Measurements from ENCODE around the gene PSMD13. TPM values are rescaled to one million over a fixed set of nuclear protein-coding genes. Genes with fewer than 3 reads are reported as not detected.

Gene PSMD13
- total RNA-seq, 1 experiment from 2014 or later, result 179 TPM

GRCh38 chr11:272931-273198 is 36.1 kb downstream of the PSMD13 start:
- intact Hi-C loops (cut with micrococcal nuclease), result no loop called here
- ChIA-PET CTCF (no interaction called here), RAD21 (ENCODE audit: low non-redundant PET in 1 of 2, low total read pairs in 2 of 2, uncharacterized antibody in 2 of 2, unreplicated experiment in 2 of 2) (no interaction called here), POLR2A (no interaction called here)
- TF ChIP-seq ELF1 (IDR thresholded peaks at IDR 0.05; ENCODE audit: borderline replicate concordance, low read depth) (no peak), SRF (IDR thresholded peaks at IDR 0.05; ENCODE audit: low read depth) (no peak), ZNF274 (IDR thresholded peaks at IDR 0.05; ENCODE audit: low read depth, low read length) (no peak), CBX3 (IDR thresholded peaks at IDR 0.05; ENCODE audit: low read depth) (no peak), JUND (IDR thresholded peaks at IDR 0.05) (no peak), EZH2phosphoT487 (IDR thresholded peaks at IDR 0.05; ENCODE audit: borderline replicate concordance) (no peak), SIN3A (IDR thresholded peaks at IDR 0.05; ENCODE audit: low read depth) (no peak)
- TF ChIP-seq, protein P1, sequence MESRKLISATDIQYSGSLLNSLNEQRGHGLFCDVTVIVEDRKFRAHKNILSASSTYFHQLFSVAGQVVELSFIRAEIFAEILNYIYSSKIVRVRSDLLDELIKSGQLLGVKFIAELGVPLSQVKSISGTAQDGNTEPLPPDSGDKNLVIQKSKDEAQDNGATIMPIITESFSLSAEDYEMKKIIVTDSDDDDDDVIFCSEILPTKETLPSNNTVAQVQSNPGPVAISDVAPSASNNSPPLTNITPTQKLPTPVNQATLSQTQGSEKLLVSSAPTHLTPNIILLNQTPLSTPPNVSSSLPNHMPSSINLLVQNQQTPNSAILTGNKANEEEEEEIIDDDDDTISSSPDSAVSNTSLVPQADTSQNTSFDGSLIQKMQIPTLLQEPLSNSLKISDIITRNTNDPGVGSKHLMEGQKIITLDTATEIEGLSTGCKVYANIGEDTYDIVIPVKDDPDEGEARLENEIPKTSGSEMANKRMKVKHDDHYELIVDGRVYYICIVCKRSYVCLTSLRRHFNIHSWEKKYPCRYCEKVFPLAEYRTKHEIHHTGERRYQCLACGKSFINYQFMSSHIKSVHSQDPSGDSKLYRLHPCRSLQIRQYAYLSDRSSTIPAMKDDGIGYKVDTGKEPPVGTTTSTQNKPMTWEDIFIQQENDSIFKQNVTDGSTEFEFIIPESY (IDR thresholded peaks at IDR 0.05; ENCODE audit: extremely low read depth, insufficient replicate concordance, low read length), result no peak
- TF ChIP-seq, protein P2, sequence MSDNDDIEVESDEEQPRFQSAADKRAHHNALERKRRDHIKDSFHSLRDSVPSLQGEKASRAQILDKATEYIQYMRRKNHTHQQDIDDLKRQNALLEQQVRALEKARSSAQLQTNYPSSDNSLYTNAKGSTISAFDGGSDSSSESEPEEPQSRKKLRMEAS (IDR thresholded peaks at IDR 0.05), result no peak
- Histone ChIP-seq H4K20me1 (ENCODE audit: insufficient read depth) (no peaks in the 10 kb centered on the region), H3K36me3 (ENCODE audit: control insufficient read depth in 1 of 2, insufficient read depth in 2 of 2, low read length in 2 of 2) (no peaks in the 10 kb centered on the region), H3K4me2 (ENCODE audit: low read length) (no peak overlapping the region), H2AFZ (ENCODE audit: low read depth, low read length, poor library complexity, severe bottlenecking) (no peak overlapping the region), H3K4me1 (ENCODE audit: control insufficient read depth in 1 of 2, insufficient read depth in 2 of 2, low read length in 2 of 2) (peaks cover 0 to under 1% of the 10 kb centered on the region in 2 experiments; a peak in 1 of 4 replicates), H3K9ac (ENCODE audit: low read length) (no peak overlapping the region), H3K9me2 (ENCODE audit: insufficient read depth) (no peaks in the 10 kb centered on the region), H3K79me2 (ENCODE audit: insufficient read depth, low read length) (no peaks in the 10 kb centered on the region), H3K9me3 (ENCODE audit: control insufficient read depth in 1 of 2, insufficient read depth in 1 of 2, low read depth in 1 of 2, low read length in 2 of 2) (no peaks in the 10 kb centered on the region), H3K4me3 (replicated peaks in 1 of 2; ENCODE audit: low read depth in 1 of 2, low read length in 2 of 2) (no peak overlapping the region), H3K27me3 (ENCODE audit: insufficient read depth, low read length) (no peaks in the 10 kb centered on the region), H3K27ac (ENCODE audit: low read depth, low read length) (no peak overlapping the region)
- DNase-seq (ENCODE audit: low read depth, low spot score), result no peak
- BruUV-seq (replicated peaks), result no TSS peak
- ATAC-seq, result no peak

DNA sequence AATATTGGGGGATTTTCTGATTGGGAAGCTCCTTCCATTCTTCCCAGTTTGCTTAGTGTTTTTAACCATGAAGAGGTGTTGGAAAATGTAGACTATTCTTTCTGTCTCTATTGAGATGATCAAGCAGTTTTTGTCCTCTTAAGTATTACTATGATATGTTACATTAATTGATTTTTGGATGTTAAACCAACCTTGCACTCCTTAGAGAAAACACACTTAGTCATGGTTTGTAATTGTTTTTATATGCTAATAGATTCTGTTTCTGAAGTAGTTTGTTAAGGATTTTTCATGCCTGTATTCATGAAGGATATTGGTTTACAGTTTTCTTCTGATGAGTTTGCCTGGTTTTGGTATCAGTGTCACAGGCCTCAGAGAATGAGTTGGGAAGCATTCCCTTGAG is 39.4 kb downstream of the PSMD13 start:
- H4K20me1 ChIP-seq (ENCODE audit: insufficient read depth), result no peaks in the 10 kb centered on the region
- no TSS peak for BruUV-seq (replicated peaks)
- H2AFZ ChIP-seq (ENCODE audit: low read depth, low read length, poor library complexity, severe bottlenecking), result no peak overlapping the region
- H3K9me3 ChIP-seq (ENCODE audit: control insufficient read depth in 1 of 2, insufficient read depth in 1 of 2, low read depth in 1 of 2, low read length in 2 of 2), result no peaks in the 10 kb centered on the region
- no peak for DNase-seq (ENCODE audit: low read depth, low spot score)
- H3K9me2 ChIP-seq (ENCODE audit: insufficient read depth), result no peaks in the 10 kb centered on the region
- H3K4me1 ChIP-seq (ENCODE audit: control insufficient read depth in 1 of 2, insufficient read depth in 2 of 2, low read length in 2 of 2), result no peaks in the 10 kb centered on the region
- ChIA-PET POLR2A (no interaction called here), RAD21 (ENCODE audit: low non-redundant PET in 1 of 2, low total read pairs in 2 of 2, uncharacterized antibody in 2 of 2, unreplicated experiment in 2 of 2) (no interaction called here), CTCF (interaction anchor here (0.6 kb wide), 1 partner anchor 80 kb away, joined by 3 read pairs; no protein-coding TSS in a partner anchor)
- no peak for ATAC-seq
- no peaks in the 10 kb centered on the region for H3K79me2 ChIP-seq (ENCODE audit: insufficient read depth, low read length)
- intact Hi-C loops (cut with micrococcal nuclease), result no loop called here
- no peak overlapping the region for H3K4me2 ChIP-seq (ENCODE audit: low read length)
- no peak overlapping the region for H3K27ac ChIP-seq (ENCODE audit: low read depth, low read length)
- H3K9ac ChIP-seq (ENCODE audit: low read length), result no peak overlapping the region
- no peak overlapping the region for H3K4me3 ChIP-seq (replicated peaks in 1 of 2; ENCODE audit: low read depth in 1 of 2, low read length in 2 of 2)
- H3K36me3 ChIP-seq (ENCODE audit: control insufficient read depth in 1 of 2, insufficient read depth in 2 of 2, low read length in 2 of 2), result no peaks in the 10 kb centered on the region
- TF ChIP-seq EZH2 (IDR thresholded peaks at IDR 0.05), result no peak
- TF ChIP-seq JUND (IDR thresholded peaks at IDR 0.05), result no peak
- no peak for TF ChIP-seq YY1 (IDR thresholded peaks at IDR 0.05; ENCODE audit: extremely low read depth, insufficient replicate concordance, low read depth, low read length)
- TF ChIP-seq, protein P2 (IDR thresholded peaks at IDR 0.05), result no peak
- TF ChIP-seq ZFX (IDR thresholded peaks at IDR 0.05), result no peak
- TF ChIP-seq EZH2phosphoT487 (IDR thresholded peaks at IDR 0.05; ENCODE audit: borderline replicate concordance), result no peak
- TF ChIP-seq, protein P1 (IDR thresholded peaks at IDR 0.05; ENCODE audit: extremely low read depth, insufficient replicate concordance, low read length), result no peak
- TF ChIP-seq, protein P3, sequence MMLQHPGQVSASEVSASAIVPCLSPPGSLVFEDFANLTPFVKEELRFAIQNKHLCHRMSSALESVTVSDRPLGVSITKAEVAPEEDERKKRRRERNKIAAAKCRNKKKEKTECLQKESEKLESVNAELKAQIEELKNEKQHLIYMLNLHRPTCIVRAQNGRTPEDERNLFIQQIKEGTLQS (IDR thresholded peaks at IDR 0.05), result no peak
- TF ChIP-seq SRF (IDR thresholded peaks at IDR 0.05; ENCODE audit: low read depth), result no peak
- no peak for TF ChIP-seq CBX3 (IDR thresholded peaks at IDR 0.05; ENCODE audit: low read depth)
- no peak for TF ChIP-seq ZNF274 (IDR thresholded peaks at IDR 0.05; ENCODE audit: low read depth, low read length)
- H3K27me3 ChIP-seq (ENCODE audit: insufficient read depth, low read length), result no peaks in the 10 kb centered on the region

All from HCT116 (cell line).